ENCODE results near the gene GLRX3.

GLRX3 gene

GRCh38 chr10:130206216-130206737 is 70.1 kb downstream of the GLRX3 start:
- no peak for DNase-seq (ENCODE audit: low read depth, low spot score)

- no peak for DNase-seq (ENCODE audit: low read depth, low spot score)
These were observed 71.0 kb downstream of the GLRX3 start for GRCh38 chr10:130207205-130207604.

GRCh38 chr10:130208807-130209206 is 72.6 kb downstream of the GLRX3 start:
- DNase-seq (ENCODE audit: low read depth, low spot score): no peak

GRCh38 chr10:130212746-130213145 is 76.6 kb downstream of the GLRX3 start:
- no peak for DNase-seq (ENCODE audit: low read depth, low spot score)

GRCh38 chr10:130213286-130214080 is 77.3 kb downstream of the GLRX3 start:
- no peak for DNase-seq (ENCODE audit: low read depth, low spot score)

GRCh38 chr10:130214431-130214830 is 78.2 kb downstream of the GLRX3 start:
- DNase-seq (ENCODE audit: low read depth, low spot score): no peak

- DNase-seq (ENCODE audit: low read depth, low spot score): no peak
These were observed 79.2 kb downstream of the GLRX3 start for GRCh38 chr10:130215151-130215930.

- DNase-seq (ENCODE audit: low read depth, low spot score): no peak
These were observed 79.7 kb downstream of the GLRX3 start for GRCh38 chr10:130215931-130216231.

GRCh38 chr10:130218181-130218641 is 82.0 kb downstream of the GLRX3 start:
- no peak for DNase-seq (ENCODE audit: low read depth, low spot score)

- no peak for DNase-seq (ENCODE audit: low read depth, low spot score)
These were observed 82.7 kb downstream of the GLRX3 start for GRCh38 chr10:130218936-130219335.

- DNase-seq (ENCODE audit: low read depth, low spot score): no peak
These were observed 84.3 kb downstream of the GLRX3 start for GRCh38 chr10:130220251-130221185.

- no peak for DNase-seq (ENCODE audit: low read depth, low spot score)
These were observed 85.5 kb downstream of the GLRX3 start for GRCh38 chr10:130221456-130222375.

- DNase-seq (ENCODE audit: low read depth, low spot score): no peak
These were observed 86.2 kb downstream of the GLRX3 start for GRCh38 chr10:130222381-130222780.

- no peak for DNase-seq (ENCODE audit: low read depth, low spot score)
These were observed 88.0 kb downstream of the GLRX3 start for GRCh38 chr10:130224228-130224627.

- no peak for DNase-seq (ENCODE audit: low read depth, low spot score)
These were observed 89.8 kb downstream of the GLRX3 start for GRCh38 chr10:130226012-130226411.

- DNase-seq (ENCODE audit: low read depth, low spot score): no peak
These were observed 91.7 kb downstream of the GLRX3 start for GRCh38 chr10:130227883-130228282.
